GM10248 (cell line): ENCODE measurements around the gene CEP250.

Source experiments
- CTCF ChIA-PET: fragments of 300-600 bp; sonication (Branson Sonifier 250); formaldehyde crosslinking; extraction: SDS; loops from one replicate; lab custom pipeline; 2021; ENCODE audit warnings: antibody characterized with exemption; lab: Yijun Ruan, JAX
- POLR2A ChIA-PET: fragments of 350-650 bp; sonication (Branson Sonifier 250); formaldehyde crosslinking; extraction: SDS; loops from one replicate; lab custom pipeline; 2020; ENCODE audit warnings: antibody characterized with exemption; lab: Yijun Ruan, JAX
- DNase-seq: peaks from one replicate; pipeline ENCODE4 v3.0.0; 2012; ENCODE audit errors: extremely low spot score
- CTCF ChIP-seq: IDR thresholded peaks from 2 replicates; pipeline ENCODE4 v1.5.1; 2012; ENCODE audit warnings: mild to moderate bottlenecking, low read depth; ENCODE audit errors: extremely low read depth, missing control alignments, control extremely low read depth

CEP250 gene

GRCh38 chr20:35463455-35464300 lies 8.3 kb downstream of the CEP250 start:
- CTCF ChIA-PET, result interaction anchor here (0.8 to 4.1 kb wide), 30 partner anchors 9 to 675 kb away, joined by 3 to 31 read pairs (median 3); partner anchors contain the start of genes CEP250 and SCAND1
- POLR2A ChIA-PET, result no interaction called here
- DNase-seq, result peak; percentile 67
- peak; percentile 79 for TF ChIP-seq CTCF

- DNase-seq, result no peak
- CTCF ChIA-PET, result interaction anchor here (0.6 to 2.5 kb wide), 5 partner anchors 9 to 19 kb away, joined by 3 to 9 read pairs (median 4); no protein-coding TSS in a partner anchor
- TF ChIP-seq CTCF, result no peak
- POLR2A ChIA-PET, result interaction anchor here (0.7 kb wide), 1 partner anchor 11 kb away, joined by 3 read pairs; the partner anchor contains the start of gene CEP250
These were observed 10.6 kb downstream of the CEP250 start for GRCh38 chr20:35465976-35466375.

GRCh38 chr20:35466856-35467255 lies 11.5 kb downstream of the CEP250 start:
- CTCF ChIA-PET, result interaction anchor here (0.9 to 2.5 kb wide), 6 partner anchors 8 to 75 kb away, joined by 3 to 9 read pairs (median 4); partner anchors contain the start of gene ERGIC3
- no peak for DNase-seq
- TF ChIP-seq CTCF, result no peak
- POLR2A ChIA-PET, result no interaction called here

GRCh38 chr20:35467339-35468224 lies 12.2 kb downstream of the CEP250 start:
- ChIA-PET POLR2A (no interaction called here), CTCF (interaction anchor here (0.9 to 2.5 kb wide), 4 partner anchors 10 to 74 kb away, joined by 3 to 9 read pairs (median 3); partner anchors contain the start of gene ERGIC3)
- TF ChIP-seq CTCF, result no peak
- DNase-seq, result no peak

- DNase-seq, result no peak
- ChIA-PET POLR2A (no interaction called here), CTCF (interaction anchor here (0.8 to 1.6 kb wide), 3 partner anchors 19 to 769 kb away, joined by 3 read pairs; no protein-coding TSS in a partner anchor)
- TF ChIP-seq CTCF, result no peak
These were observed 13.4 kb downstream of the CEP250 start for GRCh38 chr20:35468671-35469334.
